ENCODE results near the gene KLF18. TPM values are rescaled to one million over a fixed set of nuclear protein-coding genes. Genes with fewer than 3 reads are reported as not detected.
"Not testable (repeated sequence)": the region's sequence is repeated elsewhere in the genome, so short reads cannot be mapped to it uniquely, and the experiment has no call there.

The KLF18 gene
- total RNA-seq, 1 experiment from 2014 or later, result not detected

DNA sequence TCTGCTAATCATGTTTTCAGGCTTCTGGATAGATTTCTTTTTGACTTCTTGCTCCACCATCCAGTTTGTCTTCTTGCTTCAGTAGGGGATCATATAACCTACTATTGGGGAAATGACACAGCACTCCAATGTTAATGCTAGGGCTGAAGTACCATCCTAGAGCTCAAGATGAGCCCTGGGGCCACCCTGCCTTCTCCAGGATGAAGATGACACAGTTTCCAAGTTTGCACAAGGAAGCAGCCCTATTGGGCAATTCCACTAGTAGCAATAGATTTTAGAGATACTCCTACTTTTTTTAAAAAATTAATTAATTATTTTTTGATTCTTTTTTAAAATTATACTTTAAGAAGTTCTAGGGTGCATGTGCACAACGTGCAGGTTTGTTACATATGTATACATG, 11.3 kb upstream of the KLF18 start:
- H3K9me3 ChIP-seq (ENCODE audit: low read length), result no peaks in the 10 kb centered on the region
- DNase-seq, result no peak
- no peaks in the 10 kb centered on the region for H3K27me3 ChIP-seq (ENCODE audit: low read length)
- H3K4me3 ChIP-seq (ENCODE audit: low read length), result no peak overlapping the region
- no peak overlapping the region for H3K9ac ChIP-seq (ENCODE audit: low read length)
- no peaks in the 10 kb centered on the region for H3K79me2 ChIP-seq (ENCODE audit: low read length)
- no peaks in the 10 kb centered on the region for H3K4me1 ChIP-seq (ENCODE audit: low read length)
- no peaks in the 10 kb centered on the region for H3K36me3 ChIP-seq (ENCODE audit: insufficient read depth, low read length)
- H2AFZ ChIP-seq (ENCODE audit: low read length), result no peak overlapping the region
- no peak overlapping the region for H3K4me2 ChIP-seq (ENCODE audit: low read depth, low read length, poor library complexity, severe bottlenecking)
- H3K9me2 ChIP-seq (replicated peaks; ENCODE audit: insufficient read depth, low read length), result no peaks in the 10 kb centered on the region
- H3K27ac ChIP-seq (ENCODE audit: low read length), result no peak overlapping the region
- no peaks in the 10 kb centered on the region for H4K20me1 ChIP-seq (ENCODE audit: insufficient read depth, low read depth, low read length)

DNA sequence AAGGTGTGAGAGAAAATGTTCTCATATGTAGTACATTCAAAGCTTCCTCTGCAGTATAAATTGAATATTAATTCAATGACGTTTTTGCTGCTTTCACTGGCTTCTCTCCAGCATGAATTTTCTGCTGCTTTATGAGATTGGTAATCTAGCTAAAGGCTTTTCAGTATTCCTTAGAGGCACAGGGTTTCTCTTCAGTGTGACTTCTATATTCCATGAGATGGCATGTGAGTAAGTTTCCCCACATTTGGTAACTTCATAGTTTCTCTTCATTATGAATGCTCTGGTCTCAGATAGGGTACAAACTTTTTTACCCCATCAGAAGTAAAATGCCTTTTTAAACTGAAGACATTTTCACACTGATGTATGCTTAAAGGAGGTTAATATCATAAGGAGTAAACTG, 10.4 kb upstream of the KLF18 start:
- H3K27me3 ChIP-seq (ENCODE audit: low read length), result no peaks in the 10 kb centered on the region
- no peaks in the 10 kb centered on the region for H3K9me3 ChIP-seq (ENCODE audit: low read length)
- no peaks in the 10 kb centered on the region for H3K9me2 ChIP-seq (replicated peaks; ENCODE audit: insufficient read depth, low read length)
- DNase-seq, result no peak
- H3K36me3 ChIP-seq (ENCODE audit: insufficient read depth, low read length), result no peaks in the 10 kb centered on the region
- no peak overlapping the region for H3K27ac ChIP-seq (ENCODE audit: low read length)
- H3K4me1 ChIP-seq (ENCODE audit: low read length), result no peaks in the 10 kb centered on the region
- H3K9ac ChIP-seq (ENCODE audit: low read length), result no peak overlapping the region
- no peaks in the 10 kb centered on the region for H4K20me1 ChIP-seq (ENCODE audit: insufficient read depth, low read depth, low read length)
- H3K79me2 ChIP-seq (ENCODE audit: low read length), result no peaks in the 10 kb centered on the region
- H3K4me3 ChIP-seq (ENCODE audit: low read length), result no peak overlapping the region
- H2AFZ ChIP-seq (ENCODE audit: low read length), result no peak overlapping the region
- H3K4me2 ChIP-seq (ENCODE audit: low read depth, low read length, poor library complexity, severe bottlenecking), result no peak overlapping the region

DNA sequence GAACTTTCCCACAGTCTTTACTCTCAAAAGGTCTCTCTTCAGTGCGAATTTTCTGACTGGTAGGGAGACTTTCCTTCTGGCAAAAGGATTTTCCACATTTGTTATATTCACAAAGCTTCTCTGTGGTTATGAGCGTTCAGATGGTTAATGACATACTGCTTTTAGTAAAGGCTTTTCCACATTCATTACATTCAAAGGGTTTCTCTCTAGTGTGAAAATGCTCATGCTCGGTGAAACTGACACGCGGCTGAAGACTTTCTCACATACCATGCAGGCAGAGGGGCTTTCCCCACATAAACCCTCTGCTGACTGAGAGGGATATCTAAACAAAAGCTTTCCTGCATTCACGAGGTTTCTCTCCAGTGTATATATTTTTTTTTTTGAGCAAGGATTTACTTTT, 9.9 kb upstream of the KLF18 start:
- Histone ChIP-seq H3K4me2 (ENCODE audit: low read depth, low read length, poor library complexity, severe bottlenecking) (no peak overlapping the region), H3K9me3 (ENCODE audit: low read length) (no peaks in the 10 kb centered on the region), H3K4me1 (ENCODE audit: low read length) (no peaks in the 10 kb centered on the region), H4K20me1 (ENCODE audit: insufficient read depth, low read depth, low read length) (no peaks in the 10 kb centered on the region), H2AFZ (ENCODE audit: low read length) (no peak overlapping the region), H3K9me2 (replicated peaks; ENCODE audit: insufficient read depth, low read length) (no peaks in the 10 kb centered on the region), H3K79me2 (ENCODE audit: low read length) (no peaks in the 10 kb centered on the region), H3K36me3 (ENCODE audit: insufficient read depth, low read length) (no peaks in the 10 kb centered on the region), H3K9ac (ENCODE audit: low read length) (no peak overlapping the region), H3K27me3 (ENCODE audit: low read length) (no peaks in the 10 kb centered on the region), H3K27ac (ENCODE audit: low read length) (no peak overlapping the region), H3K4me3 (ENCODE audit: low read length) (no peak overlapping the region)
- no peak for DNase-seq

DNA sequence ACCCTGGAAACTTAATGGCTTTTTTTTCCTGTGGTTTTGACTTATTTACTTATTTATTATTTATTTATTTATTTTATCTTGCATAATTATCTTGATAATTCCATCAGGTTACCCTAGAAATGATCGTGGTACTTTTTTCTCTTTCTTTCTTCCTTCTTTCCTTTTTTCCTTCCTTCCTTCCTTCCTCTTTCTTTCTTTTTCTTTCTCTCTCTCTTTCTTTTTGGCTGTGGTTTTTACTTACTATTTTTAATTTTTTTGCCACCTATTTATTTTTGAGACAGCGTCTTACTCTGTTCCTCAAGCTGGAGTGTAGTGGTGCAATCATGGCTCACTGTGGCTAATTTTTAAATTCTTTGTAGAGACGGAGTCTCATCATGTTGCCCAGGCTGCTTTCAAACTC, 6.2 kb upstream of the KLF18 start:
- Histone ChIP-seq H3K36me3 (ENCODE audit: insufficient read depth, low read length) (no peaks in the 10 kb centered on the region), H3K9me2 (replicated peaks; ENCODE audit: insufficient read depth, low read length) (no peaks in the 10 kb centered on the region), H3K27ac (ENCODE audit: low read length) (no peak overlapping the region), H3K4me1 (ENCODE audit: low read length) (no peaks in the 10 kb centered on the region), H3K27me3 (ENCODE audit: low read length) (no peaks in the 10 kb centered on the region), H3K9me3 (ENCODE audit: low read length) (peaks cover 4% of the 10 kb centered on the region; the same call in 1 of the 2 replicates), H3K9ac (ENCODE audit: low read length) (no peak overlapping the region), H3K4me2 (ENCODE audit: low read depth, low read length, poor library complexity, severe bottlenecking) (no peak overlapping the region), H3K79me2 (ENCODE audit: low read length) (no peaks in the 10 kb centered on the region), H3K4me3 (ENCODE audit: low read length) (no peak overlapping the region), H2AFZ (ENCODE audit: low read length) (no peak overlapping the region), H4K20me1 (ENCODE audit: insufficient read depth, low read depth, low read length) (no peaks in the 10 kb centered on the region)
- DNase-seq, result no peak

DNA sequence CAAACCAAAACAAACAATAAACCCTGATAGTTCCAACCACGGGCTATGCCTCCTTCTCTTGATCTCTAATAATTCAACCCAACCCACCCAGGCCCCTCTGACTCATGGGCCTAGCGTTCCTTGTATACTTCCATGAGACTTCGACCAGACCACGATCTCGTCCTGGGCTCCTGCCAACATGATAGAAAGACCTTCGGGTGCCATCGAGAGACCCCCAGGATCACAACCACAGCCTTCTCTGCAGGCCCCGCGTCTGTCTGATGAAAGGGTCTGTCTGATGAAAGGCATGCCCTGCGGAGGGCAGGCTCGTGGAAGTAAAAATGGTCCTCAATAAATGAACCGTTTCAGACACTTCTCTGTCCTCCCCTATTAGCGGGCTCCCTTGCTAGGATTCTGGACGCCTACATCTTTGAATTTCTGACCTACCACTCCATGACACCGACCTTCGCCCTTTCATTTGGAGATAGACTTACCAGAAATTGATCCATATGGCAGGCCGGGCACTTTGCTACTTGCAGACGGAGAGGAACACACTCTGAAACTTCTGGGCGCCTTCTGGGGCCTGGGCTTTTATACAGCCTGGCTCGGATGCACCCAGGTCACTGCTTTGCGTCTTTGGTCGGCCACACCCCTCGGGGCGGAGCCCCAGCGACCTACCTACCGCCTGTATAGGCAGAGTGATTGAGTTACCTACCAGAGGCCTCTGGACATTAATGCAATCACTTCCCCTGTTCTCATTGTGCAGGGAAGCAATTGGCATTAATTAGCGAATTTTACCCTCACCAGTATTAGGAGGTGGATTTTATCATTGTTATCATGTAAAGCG, 5.3 kb upstream of the KLF18 start:
- H3K36me3 ChIP-seq (ENCODE audit: insufficient read depth, low read length), result no peaks in the 10 kb centered on the region
- no peak overlapping the region for H3K4me2 ChIP-seq (ENCODE audit: low read depth, low read length, poor library complexity, severe bottlenecking)
- H3K4me1 ChIP-seq (ENCODE audit: low read length), result no peaks in the 10 kb centered on the region
- H3K79me2 ChIP-seq (ENCODE audit: low read length), result no peaks in the 10 kb centered on the region
- no peak overlapping the region for H3K27ac ChIP-seq (ENCODE audit: low read length)
- no peak overlapping the region for H3K9ac ChIP-seq (ENCODE audit: low read length)
- H3K4me3 ChIP-seq (ENCODE audit: low read length), result no peak overlapping the region
- H3K27me3 ChIP-seq (ENCODE audit: low read length), result no peaks in the 10 kb centered on the region
- H3K9me3 ChIP-seq (ENCODE audit: low read length), result peaks cover 4% of the 10 kb centered on the region; the same call in 1 of the 2 replicates
- no peaks in the 10 kb centered on the region for H4K20me1 ChIP-seq (ENCODE audit: insufficient read depth, low read depth, low read length)
- no peak for DNase-seq
- H2AFZ ChIP-seq (ENCODE audit: low read length), result no peak overlapping the region
- H3K9me2 ChIP-seq (replicated peaks; ENCODE audit: insufficient read depth, low read length), result no peaks in the 10 kb centered on the region

DNA sequence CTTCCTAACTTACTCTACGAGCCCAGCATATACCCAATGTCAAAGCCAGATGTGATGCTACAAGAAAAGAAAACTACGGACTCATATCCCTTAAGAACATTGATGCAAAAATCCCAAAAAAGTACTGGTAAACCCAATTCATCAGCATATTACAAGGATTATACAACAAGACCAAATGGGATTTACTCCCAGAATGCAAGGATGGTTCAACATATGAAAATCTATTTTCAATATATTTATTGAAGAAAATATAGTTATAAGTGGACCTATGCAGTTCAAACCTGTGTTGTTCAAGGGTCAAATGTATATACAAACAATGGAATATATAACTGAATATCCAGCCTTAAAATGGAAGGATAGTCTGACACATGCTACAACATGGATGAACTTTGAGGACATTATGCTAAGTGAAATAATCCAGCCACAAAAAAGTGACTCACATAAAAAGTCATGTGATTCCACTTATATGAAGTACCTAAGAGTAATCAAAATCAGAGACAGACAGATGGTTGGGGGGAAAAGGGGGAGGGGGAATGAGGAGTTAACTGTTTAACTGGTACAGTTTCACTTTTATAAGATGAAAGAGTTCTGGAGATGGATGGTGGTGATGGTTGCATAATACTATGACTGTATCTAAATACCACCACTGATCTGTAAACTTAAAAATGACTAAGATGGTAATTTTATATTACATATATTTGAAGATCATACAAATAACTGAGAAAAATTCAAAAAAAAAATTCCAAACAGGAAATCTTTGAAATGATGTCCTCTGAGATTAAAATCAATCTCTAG, 3.7 kb upstream of the KLF18 start:
- Histone ChIP-seq H3K79me2 (ENCODE audit: low read length) (no peaks in the 10 kb centered on the region), H3K4me1 (ENCODE audit: low read length) (no peaks in the 10 kb centered on the region), H3K9me2 (replicated peaks; ENCODE audit: insufficient read depth, low read length) (no peaks in the 10 kb centered on the region), H3K27ac (ENCODE audit: low read length) (no peak overlapping the region), H3K27me3 (ENCODE audit: low read length) (no peaks in the 10 kb centered on the region), H2AFZ (ENCODE audit: low read length) (no peak overlapping the region), H3K9me3 (ENCODE audit: low read length) (peaks cover 4% of the 10 kb centered on the region; the same call in 1 of the 2 replicates), H3K9ac (ENCODE audit: low read length) (no peak overlapping the region), H3K4me2 (ENCODE audit: low read depth, low read length, poor library complexity, severe bottlenecking) (no peak overlapping the region), H4K20me1 (ENCODE audit: insufficient read depth, low read depth, low read length) (no peaks in the 10 kb centered on the region), H3K36me3 (ENCODE audit: insufficient read depth, low read length) (no peaks in the 10 kb centered on the region), H3K4me3 (ENCODE audit: low read length) (no peak overlapping the region)
- no peak for DNase-seq

DNA sequence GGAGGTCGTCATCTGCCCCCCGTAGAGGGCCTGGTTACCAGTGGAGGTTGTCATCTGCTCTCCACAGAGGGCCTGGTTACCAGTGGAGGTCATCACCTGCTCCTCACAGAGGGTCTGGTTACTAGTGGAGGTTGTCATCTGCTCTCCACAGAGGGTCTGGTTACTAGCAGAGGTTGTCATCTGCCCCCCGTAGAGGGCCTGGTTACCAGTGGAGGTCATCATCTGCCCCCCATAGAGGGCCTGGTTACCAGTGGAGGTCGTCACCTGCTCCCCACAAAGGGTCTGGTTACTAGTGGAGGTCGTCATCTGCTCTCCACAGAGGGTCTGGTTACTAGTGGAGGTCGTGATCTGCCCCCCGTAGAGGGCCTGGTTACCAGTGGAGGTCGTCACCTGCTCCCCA, 1.9 kb downstream of the KLF18 start:
- not testable (repeated sequence) for H3K4me2 ChIP-seq (ENCODE audit: low read depth, low read length, poor library complexity, severe bottlenecking); H3K9me2 ChIP-seq (replicated peaks; ENCODE audit: insufficient read depth, low read length); H2AFZ ChIP-seq (ENCODE audit: low read length); H3K27ac ChIP-seq (ENCODE audit: low read length); H3K4me3 ChIP-seq (ENCODE audit: low read length); H3K79me2 ChIP-seq (ENCODE audit: low read length); H3K27me3 ChIP-seq (ENCODE audit: low read length); H3K36me3 ChIP-seq (ENCODE audit: insufficient read depth, low read length); H3K4me1 ChIP-seq (ENCODE audit: low read length); H4K20me1 ChIP-seq (ENCODE audit: insufficient read depth, low read depth, low read length); H3K9ac ChIP-seq (ENCODE audit: low read length); DNase-seq; H3K9me3 ChIP-seq (ENCODE audit: low read length)

DNA sequence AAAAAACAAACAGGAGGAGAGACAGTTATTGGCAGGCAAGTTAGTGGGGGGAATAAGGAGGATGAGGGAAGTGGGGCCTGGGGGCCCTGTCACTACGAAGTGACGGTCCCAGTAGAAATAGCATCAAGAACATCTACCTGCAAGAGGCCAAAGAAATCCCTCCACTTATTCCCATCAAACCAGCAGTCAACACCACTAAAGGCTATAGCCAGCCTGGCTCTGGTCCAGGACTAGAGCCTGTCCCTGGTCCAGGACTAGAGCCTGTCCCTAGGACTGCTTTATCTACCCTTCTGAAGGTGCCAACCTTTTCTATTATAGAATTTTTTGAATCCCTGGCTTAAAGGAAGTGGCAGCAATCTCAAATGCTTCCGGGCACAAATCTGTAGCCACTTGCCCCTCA, 3.2 kb downstream of the KLF18 start:
- H4K20me1 ChIP-seq (ENCODE audit: insufficient read depth, low read depth, low read length), result no peaks in the 10 kb centered on the region
- H3K79me2 ChIP-seq (ENCODE audit: low read length), result no peaks in the 10 kb centered on the region
- H3K27ac ChIP-seq (ENCODE audit: low read length), result no peak overlapping the region
- no peak overlapping the region for H3K4me3 ChIP-seq (ENCODE audit: low read length)
- DNase-seq, result no peak
- no peak overlapping the region for H2AFZ ChIP-seq (ENCODE audit: low read length)
- H3K4me1 ChIP-seq (ENCODE audit: low read length), result no peaks in the 10 kb centered on the region
- H3K9ac ChIP-seq (ENCODE audit: low read length), result no peak overlapping the region
- H3K4me2 ChIP-seq (ENCODE audit: low read depth, low read length, poor library complexity, severe bottlenecking), result no peak overlapping the region
- H3K27me3 ChIP-seq (ENCODE audit: low read length), result no peaks in the 10 kb centered on the region
- no peaks in the 10 kb centered on the region for H3K36me3 ChIP-seq (ENCODE audit: insufficient read depth, low read length)
- no peaks in the 10 kb centered on the region for H3K9me3 ChIP-seq (ENCODE audit: low read length)
- H3K9me2 ChIP-seq (replicated peaks; ENCODE audit: insufficient read depth, low read length), result no peaks in the 10 kb centered on the region
